Body of pancreas (tissue), 4 donors: ENCODE measurements around the gene KIF2C.

Experiments used
- CTCF ChIP-seq, 7 experiments: fragments of 450-650 bp in 4 of 7; fragments of 200-600 bp in 3 of 7; sonication (generic) in 3 of 7; IDR thresholded peaks; one replicate each; pipeline ENCODE4 v1.5.1; 2016 to 2019; ENCODE audit warnings: antibody characterized with exemption in 7 of 7
- POLR2A ChIP-seq, 3 donors: fragments of 450-650 bp; IDR thresholded peaks; one replicate each; pipeline ENCODE4 v1.6.1; 2016; ENCODE audit warnings: antibody characterized with exemption in 3 of 3, mild to moderate bottlenecking in 2 of 3

GRCh38 chr1:44693900-44694299, 45.7 kb upstream of the KIF2C start:
- TF ChIP-seq CTCF (IDR thresholded peaks at IDR 0.05) (no peak), POLR2A (IDR thresholded peaks at IDR 0.05) (no peak)
